Sigmoid colon (tissue), 7 donors: ENCODE data around the gene RASIP1. TPM values are rescaled to one million over a fixed set of nuclear protein-coding genes. Genes with fewer than 3 reads are reported as not detected.
A peak's percentile ranks its signal among the peaks of the same experiment; 100 is the strongest.

Experiments
- DNase-seq: peaks from one replicate; pipeline ENCODE4 v3.0.0-alpha.2; 2019
- H3K27ac ChIP-seq, 4 donors: fragments of 200-600 bp; sonication (generic); one replicate each; pipeline ENCODE4 v1.5.1; 2016 to 2019; ENCODE audit warnings: mild to moderate bottlenecking in 1 of 4
- H3K27me3 ChIP-seq, 3 donors: fragments of 200-600 bp; sonication (generic); one replicate each; pipeline ENCODE4 v1.5.1; 2019; ENCODE audit warnings: mild to moderate bottlenecking in 1 of 3
- H3K36me3 ChIP-seq, 4 donors: fragments of 200-600 bp; sonication (generic); one replicate each; pipeline ENCODE4 v1.5.1; 2016 to 2019
- H3K4me1 ChIP-seq, 4 donors: fragments of 200-600 bp; sonication (generic); one replicate each; pipeline ENCODE4 v1.5.1; 2017 to 2019
- H3K4me3 ChIP-seq, 4 donors: fragments of 200-600 bp; sonication (generic); one replicate each; pipeline ENCODE4 v1.5.1; 2017 to 2019; ENCODE audit warnings: mild to moderate bottlenecking in 2 of 4, moderate library complexity in 1 of 4
- H3K9me3 ChIP-seq, 4 donors: fragments of 200-600 bp in 3 of 4; sonication (generic) in 3 of 4; one replicate each; pipeline versions ENCODE4 v1.5.1 to v1.6.1; 2013 to 2019
- CTCF ChIP-seq, 4 experiments: fragments of 450-650 bp in 3 of 4; fragments of 200-600 bp in 1 of 4; IDR thresholded peaks; one replicate each; pipeline ENCODE4 v1.5.1; 2016 to 2019; ENCODE audit warnings: antibody characterized with exemption in 4 of 4, mild to moderate bottlenecking in 3 of 4, moderate library complexity in 2 of 4
- EP300 ChIP-seq, 4 donors: sonication (generic); formaldehyde crosslinking; IDR thresholded peaks; one replicate each; pipeline ENCODE4 v1.6.1; 2017; ENCODE audit warnings: antibody characterized with exemption in 4 of 4
- POLR2A ChIP-seq, 2 donors: fragments of 450-650 bp; IDR thresholded peaks; one replicate each; pipeline ENCODE4 v1.6.1; 2016; ENCODE audit warnings: antibody characterized with exemption in 2 of 2, mild to moderate bottlenecking in 2 of 2, moderate library complexity in 2 of 2
- POLR2AphosphoS5 ChIP-seq, 4 donors: sonication (generic); formaldehyde crosslinking; IDR thresholded peaks; one replicate each; pipeline ENCODE4 v1.6.1; 2017; ENCODE audit warnings: antibody characterized with exemption in 4 of 4
- WGBS, 2 donors: extraction: QIAGEN DNeasy Blood & Tissue Kit; methylation state at CpG; one replicate each; pipeline ENCODE4 v1.1.7; 2013; 5-methylcytosine and 5-hydroxymethylcytosine counted together
- intact Hi-C: fragments of 100-400 bp; cut with DNase I; formaldehyde crosslinking; loops from one replicate; pipeline ENCODE4 v1.15.1; 2023
- polyA plus RNA-seq, 3 donors: library from polyadenylated mRNA; stranded (reverse); fragments of 200-250 nt; gene quantifications; one replicate each; pipeline ENCODE4 v1.2.3, GENCODE V29; 2013
- total RNA-seq, 4 donors: library from RNA; depleted of rRNA; stranded (reverse); fragments of >200 nt; gene quantifications; one replicate each; pipeline ENCODE4 v1.1.0, GENCODE V29; 2016
- donor health status: healthy with polysubstance abuse.
- donor health status: Bipolar disorder and iron deficiency.
- donor health status: healthy.

RASIP1 gene
- total and polyA plus RNA-seq, 7 donors, result 0.69 to 11.4 (median 6.0) TPM

GRCh38 chr19:48739404-48740163, 826 bp downstream of the RASIP1 start:
- no peaks in the 10 kb centered on the region for H3K9me3 ChIP-seq
- H3K27me3 ChIP-seq, result peaks cover 0 to 19% (median 0%) of the 10 kb centered on the region in 3 donors
- DNase-seq, result no peak
- TF ChIP-seq CTCF (IDR thresholded peaks at IDR 0.05) (no peak), EP300 (IDR thresholded peaks at IDR 0.05) (no peak), POLR2A (IDR thresholded peaks at IDR 0.05) (no peak), POLR2AphosphoS5 (IDR thresholded peaks at IDR 0.05) (no peak)
- H3K4me3 ChIP-seq, result peak overlapping the region; percentile 33 to 63 (median 48)
- intact Hi-C loops, result loop anchor here (2.0 kb wide), 1 partner anchor 65 kb away; no protein-coding TSS in a partner anchor
- no peaks in the 10 kb centered on the region for H3K36me3 ChIP-seq
- WGBS, 2 donors, result 10 to 19% methylated on average over 51 of the region's 51 CpGs
- peak overlapping the region; percentile 40 to 77 (median 52) for H3K27ac ChIP-seq
- H3K4me1 ChIP-seq, result peaks cover 0 to 15% (median 8%) of the 10 kb centered on the region in 4 donors

- TF ChIP-seq POLR2A (IDR thresholded peaks at IDR 0.05) (no peak), CTCF (IDR thresholded peaks at IDR 0.05) (peak in 1 of 4 experiments; percentile 40), POLR2AphosphoS5 (IDR thresholded peaks at IDR 0.05) (no peak)
- Histone ChIP-seq H3K9me3 (no peaks in the 10 kb centered on the region), H3K4me3 (peak overlapping the region; percentile 33 to 63 (median 48)), H3K27me3 (peaks cover 0 to 19% (median 0%) of the 10 kb centered on the region in 3 donors), H3K4me1 (peaks cover 0 to 15% (median 8%) of the 10 kb centered on the region in 4 donors), H3K36me3 (no peaks in the 10 kb centered on the region), H3K27ac (peak overlapping the region; percentile 41 to 77 (median 64))
- intact Hi-C loops, result loop anchor here (1.0 to 2.0 kb wide), 2 partner anchors 64 to 92 kb away; partner anchors contain the start of gene CA11
- peak; percentile 96 for DNase-seq
- WGBS, 2 donors, result 2 to 4% methylated on average over 96 of the region's 96 CpGs
These were observed 1.6 kb downstream of the RASIP1 start for GRCh38 chr19:48738557-48739403.

- WGBS, 2 donors, result 66 to 77% methylated on average over 22 of the region's 22 CpGs
- peaks cover 0 to 15% (median 8%) of the 10 kb centered on the region in 4 donors for H3K4me1 ChIP-seq
- no peak for TF ChIP-seq EP300 (IDR thresholded peaks at IDR 0.05)
- no peak for TF ChIP-seq POLR2AphosphoS5 (IDR thresholded peaks at IDR 0.05)
- no peak for TF ChIP-seq CTCF (IDR thresholded peaks at IDR 0.05)
- TF ChIP-seq POLR2A (IDR thresholded peaks at IDR 0.05), result no peak
- intact Hi-C loops, result no loop called here
- no peak for DNase-seq
- peaks cover 0 to 19% (median 0%) of the 10 kb centered on the region in 3 donors for H3K27me3 ChIP-seq
- H3K27ac ChIP-seq, result no peak overlapping the region
- H3K4me3 ChIP-seq, result no peak overlapping the region
- no peaks in the 10 kb centered on the region for H3K36me3 ChIP-seq
- no peaks in the 10 kb centered on the region for H3K9me3 ChIP-seq
These were observed 2.9 kb downstream of the RASIP1 start for GRCh38 chr19:48737360-48737998.

GRCh38 chr19:48735031-48735615, 5.3 kb downstream of the RASIP1 start:
- peaks cover 0 to 32% (median 0%) of the 10 kb centered on the region in 3 donors for H3K27me3 ChIP-seq
- intact Hi-C loops, result no loop called here
- TF ChIP-seq EP300 (IDR thresholded peaks at IDR 0.05), result no peak
- TF ChIP-seq POLR2AphosphoS5 (IDR thresholded peaks at IDR 0.05), result no peak
- no peak for TF ChIP-seq POLR2A (IDR thresholded peaks at IDR 0.05)
- TF ChIP-seq CTCF (IDR thresholded peaks at IDR 0.05), result no peak
- H3K36me3 ChIP-seq, result no peaks in the 10 kb centered on the region
- no peak for DNase-seq
- peak overlapping the region in 1 of 4 donors; percentile 2 for H3K4me3 ChIP-seq
- H3K27ac ChIP-seq, result no peak overlapping the region
- 18 to 54% methylated on average over 38 of the region's 38 CpGs for WGBS, 2 donors
- no peaks in the 10 kb centered on the region for H3K9me3 ChIP-seq
- H3K4me1 ChIP-seq, result peaks cover 0 to 15% (median 8%) of the 10 kb centered on the region in 4 donors
